Measurements from ENCODE around the gene UFD1.

Gene UFD1

GRCh38 chr22:19470010-19470409, 9.0 kb downstream of the UFD1 start:
- no peaks in the 10 kb centered on the region for H3K9me3 ChIP-seq (ENCODE audit: control insufficient read depth, low read length)
- H3K4me2 ChIP-seq (ENCODE audit: low read length), result no peak overlapping the region
- H2AFZ ChIP-seq, result no peak overlapping the region
- no peak overlapping the region for H3K9ac ChIP-seq
- H3K79me2 ChIP-seq, result peaks cover 4% of the 10 kb centered on the region
- no peak overlapping the region for H3K4me3 ChIP-seq (ENCODE audit: low read depth, low read length)
- no peak overlapping the region for H3K27ac ChIP-seq
- H3K4me1 ChIP-seq, result no peaks in the 10 kb centered on the region
- H3K27me3 ChIP-seq (ENCODE audit: control insufficient read depth, insufficient read depth, low read length), result no peaks in the 10 kb centered on the region
- TF ChIP-seq CTCF (IDR thresholded peaks at IDR 0.05), result no peak
- H3K36me3 ChIP-seq (ENCODE audit: control insufficient read depth, insufficient read depth, low read length), result no peaks in the 10 kb centered on the region

- Histone ChIP-seq H3K27ac (no peak overlapping the region), H3K36me3 (ENCODE audit: control insufficient read depth, insufficient read depth, low read length) (no peaks in the 10 kb centered on the region), H3K4me1 (no peaks in the 10 kb centered on the region), H3K79me2 (peaks cover 4% of the 10 kb centered on the region), H3K4me3 (ENCODE audit: low read depth, low read length) (no peak overlapping the region), H3K4me2 (ENCODE audit: low read length) (no peak overlapping the region), H3K9me3 (ENCODE audit: control insufficient read depth, low read length) (no peaks in the 10 kb centered on the region), H3K27me3 (ENCODE audit: control insufficient read depth, insufficient read depth, low read length) (no peaks in the 10 kb centered on the region), H2AFZ (no peak overlapping the region), H3K9ac (no peak overlapping the region)
- TF ChIP-seq CTCF (IDR thresholded peaks at IDR 0.05), result no peak
Measured at GRCh38 chr22:19469421-19469820, 9.6 kb downstream of the UFD1 start.

GRCh38 chr22:19467912-19468311, 11.1 kb downstream of the UFD1 start:
- Histone ChIP-seq H3K27me3 (ENCODE audit: control insufficient read depth, insufficient read depth, low read length) (no peaks in the 10 kb centered on the region), H3K27ac (no peak overlapping the region), H3K9ac (no peak overlapping the region), H3K36me3 (ENCODE audit: control insufficient read depth, insufficient read depth, low read length) (no peaks in the 10 kb centered on the region), H3K9me3 (ENCODE audit: control insufficient read depth, low read length) (no peaks in the 10 kb centered on the region), H3K4me3 (ENCODE audit: low read depth, low read length) (no peak overlapping the region), H2AFZ (no peak overlapping the region), H3K4me2 (ENCODE audit: low read length) (no peak overlapping the region), H3K79me2 (no peaks in the 10 kb centered on the region), H3K4me1 (no peaks in the 10 kb centered on the region)
- TF ChIP-seq CTCF (IDR thresholded peaks at IDR 0.05), result no peak

GRCh38 chr22:19466848-19467752, 11.9 kb downstream of the UFD1 start:
- Histone ChIP-seq H3K27ac (no peak overlapping the region), H3K4me3 (ENCODE audit: low read depth, low read length) (no peak overlapping the region), H3K4me1 (no peaks in the 10 kb centered on the region), H3K4me2 (ENCODE audit: low read length) (no peak overlapping the region), H3K79me2 (no peaks in the 10 kb centered on the region), H3K9ac (no peak overlapping the region), H2AFZ (no peak overlapping the region), H3K27me3 (ENCODE audit: control insufficient read depth, insufficient read depth, low read length) (no peaks in the 10 kb centered on the region), H3K9me3 (ENCODE audit: control insufficient read depth, low read length) (no peaks in the 10 kb centered on the region), H3K36me3 (ENCODE audit: control insufficient read depth, insufficient read depth, low read length) (no peaks in the 10 kb centered on the region)
- TF ChIP-seq CTCF (IDR thresholded peaks at IDR 0.05), result no peak
